Gastroesophageal sphincter (tissue), 3 donors: ENCODE data around the gene PLEKHM3.

Experiments
- EP300 ChIP-seq: sonication (generic); formaldehyde crosslinking; IDR thresholded peaks from one replicate; pipeline ENCODE4 v1.6.1; 2017; ENCODE audit warnings: antibody characterized with exemption, mild to moderate bottlenecking
- POLR2A ChIP-seq, 2 donors: fragments of 450-650 bp; IDR thresholded peaks; one replicate each; pipeline ENCODE4 v1.6.1; 2017; ENCODE audit warnings: antibody characterized with exemption in 2 of 2, mild to moderate bottlenecking in 2 of 2, moderate library complexity in 1 of 2
- TF ChIP-seq, protein P1 (sequence below), 4 experiments: fragments of 200-600 bp in 2 of 4; fragments of 450-650 bp in 2 of 4; sonication (generic) in 1 of 4; IDR thresholded peaks; one replicate each; pipeline ENCODE4 v1.5.1; 2017 to 2019; ENCODE audit warnings: antibody characterized with exemption in 4 of 4, mild to moderate bottlenecking in 2 of 4, moderate library complexity in 2 of 4

DNA sequence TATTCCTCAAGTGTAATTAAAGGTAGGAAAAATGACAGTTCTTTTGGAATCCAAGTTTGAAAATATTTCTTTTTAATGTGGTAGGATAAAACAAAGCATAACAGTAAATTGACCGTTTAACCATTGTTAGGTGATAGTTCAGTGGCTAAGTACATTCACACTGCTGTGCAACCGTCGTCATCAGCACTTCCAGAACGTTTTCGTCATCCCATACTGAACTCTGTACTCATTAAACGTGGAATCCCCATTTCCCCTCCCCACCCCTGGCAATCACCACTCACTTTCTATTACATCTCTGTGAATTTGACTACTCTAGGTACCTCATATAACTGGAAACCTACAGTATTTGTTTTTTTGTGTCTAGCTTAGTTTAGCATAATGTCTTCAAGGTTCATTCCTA is 222.7 kb downstream of the PLEKHM3 start:
- TF ChIP-seq, protein P1, sequence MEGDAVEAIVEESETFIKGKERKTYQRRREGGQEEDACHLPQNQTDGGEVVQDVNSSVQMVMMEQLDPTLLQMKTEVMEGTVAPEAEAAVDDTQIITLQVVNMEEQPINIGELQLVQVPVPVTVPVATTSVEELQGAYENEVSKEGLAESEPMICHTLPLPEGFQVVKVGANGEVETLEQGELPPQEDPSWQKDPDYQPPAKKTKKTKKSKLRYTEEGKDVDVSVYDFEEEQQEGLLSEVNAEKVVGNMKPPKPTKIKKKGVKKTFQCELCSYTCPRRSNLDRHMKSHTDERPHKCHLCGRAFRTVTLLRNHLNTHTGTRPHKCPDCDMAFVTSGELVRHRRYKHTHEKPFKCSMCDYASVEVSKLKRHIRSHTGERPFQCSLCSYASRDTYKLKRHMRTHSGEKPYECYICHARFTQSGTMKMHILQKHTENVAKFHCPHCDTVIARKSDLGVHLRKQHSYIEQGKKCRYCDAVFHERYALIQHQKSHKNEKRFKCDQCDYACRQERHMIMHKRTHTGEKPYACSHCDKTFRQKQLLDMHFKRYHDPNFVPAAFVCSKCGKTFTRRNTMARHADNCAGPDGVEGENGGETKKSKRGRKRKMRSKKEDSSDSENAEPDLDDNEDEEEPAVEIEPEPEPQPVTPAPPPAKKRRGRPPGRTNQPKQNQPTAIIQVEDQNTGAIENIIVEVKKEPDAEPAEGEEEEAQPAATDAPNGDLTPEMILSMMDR (IDR thresholded peaks at IDR 0.05) = no peak
- no peak for TF ChIP-seq EP300
- no peak for TF ChIP-seq POLR2A (IDR thresholded peaks at IDR 0.05)
